Activated CD4-positive, alpha-beta T cell treated with anti-CD3 and anti-CD28 coated beads, Interleukin-2, amount 50 U/mL, for 24 hours (primary cell): Measurements from ENCODE around the gene CLDN24.
"Not testable (repeated sequence)": the region's sequence is repeated elsewhere in the genome, so short reads cannot be mapped to it uniquely, and the experiment has no call there.

ENCODE experiments used
- DNase-seq, 2 donors: peaks; one replicate each; pipeline ENCODE4 v3.0.0-alpha.2; 2020; ENCODE audit warnings: low read depth in 1 of 2, low spot score in 1 of 2

Gene CLDN24

DNA sequence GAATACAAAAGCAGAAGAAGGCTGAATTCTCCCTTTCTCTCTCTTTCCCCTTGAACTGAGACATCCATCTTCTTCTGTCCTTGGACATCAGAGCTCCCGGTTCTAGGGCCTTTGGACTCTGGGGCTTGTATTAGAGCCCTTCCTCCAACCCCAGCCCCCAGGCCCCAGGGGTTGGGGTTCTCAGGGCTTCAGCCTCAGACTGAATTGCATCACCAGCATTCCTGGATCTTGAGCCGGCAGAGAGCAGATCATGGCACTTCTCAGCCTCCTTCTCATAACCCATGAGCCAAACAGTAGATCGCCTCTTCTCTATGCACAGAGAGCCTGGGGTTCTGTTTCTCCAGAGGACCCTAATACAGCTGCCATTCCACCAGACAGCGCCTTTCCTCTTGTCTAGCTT lies 25.3 kb upstream of the CLDN24 start:
- no peak for DNase-seq

GRCh38 chr4:183347146-183347545 lies 24.9 kb upstream of the CLDN24 start:
- no peak for DNase-seq

GRCh38 chr4:183345261-183345660 lies 23.0 kb upstream of the CLDN24 start:
- no peak for DNase-seq

- DNase-seq = no peak
Measured at GRCh38 chr4:183344523-183345255, 22.5 kb upstream of the CLDN24 start.

DNA sequence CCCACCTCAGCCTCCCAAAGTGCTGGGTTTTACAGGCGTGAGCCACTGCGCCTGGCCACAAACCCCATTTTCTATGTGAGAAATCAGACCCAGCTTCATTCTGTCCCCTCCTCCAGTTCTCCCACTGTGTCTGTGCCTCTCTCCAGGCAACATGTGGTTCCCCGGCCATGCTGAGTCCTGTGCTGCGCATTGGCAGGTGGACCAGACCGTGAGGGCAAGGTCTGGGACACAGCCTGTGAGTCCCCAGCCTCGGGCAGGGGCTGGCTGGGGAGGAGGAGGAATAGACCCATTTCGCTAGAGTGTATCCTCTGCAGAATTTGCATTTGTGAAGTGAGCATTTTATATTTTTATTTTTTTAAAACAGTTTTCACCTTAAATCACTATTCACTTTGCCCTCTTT lies 21.5 kb upstream of the CLDN24 start:
- DNase-seq = no peak

GRCh38 chr4:183342541-183343533 lies 20.6 kb upstream of the CLDN24 start:
- DNase-seq = no peak

GRCh38 chr4:183337833-183338232 lies 15.6 kb upstream of the CLDN24 start:
- no peak for DNase-seq

GRCh38 chr4:183337349-183337748 lies 15.1 kb upstream of the CLDN24 start:
- DNase-seq = no peak

DNA sequence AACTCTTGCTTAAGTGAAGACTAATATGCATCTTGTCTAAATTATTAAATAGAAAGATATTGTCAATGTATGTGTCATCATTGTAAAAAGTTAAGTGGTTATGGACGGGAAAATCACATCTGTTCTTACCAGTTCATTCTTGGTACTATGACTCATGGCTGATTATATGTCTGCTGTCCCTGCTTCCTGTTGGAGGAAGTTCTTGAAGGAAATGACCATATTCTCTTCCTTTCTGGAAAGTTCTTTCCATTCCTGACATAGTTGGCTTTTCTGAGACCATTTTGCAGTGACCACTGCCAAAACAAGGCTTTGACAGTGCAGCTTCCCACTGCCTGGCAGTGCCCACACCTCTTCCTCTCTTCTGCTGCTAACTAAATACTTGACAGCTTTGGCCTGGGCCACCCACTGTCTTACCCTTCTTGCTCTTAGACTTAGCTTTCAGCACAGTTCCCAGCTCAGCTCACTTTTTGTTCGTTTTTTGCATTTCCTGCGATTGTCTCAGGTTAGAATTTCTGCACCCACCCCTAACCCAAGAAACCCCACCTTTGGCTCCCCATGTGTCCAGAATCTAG lies 13.2 kb upstream of the CLDN24 start:
- DNase-seq = no peak

DNA sequence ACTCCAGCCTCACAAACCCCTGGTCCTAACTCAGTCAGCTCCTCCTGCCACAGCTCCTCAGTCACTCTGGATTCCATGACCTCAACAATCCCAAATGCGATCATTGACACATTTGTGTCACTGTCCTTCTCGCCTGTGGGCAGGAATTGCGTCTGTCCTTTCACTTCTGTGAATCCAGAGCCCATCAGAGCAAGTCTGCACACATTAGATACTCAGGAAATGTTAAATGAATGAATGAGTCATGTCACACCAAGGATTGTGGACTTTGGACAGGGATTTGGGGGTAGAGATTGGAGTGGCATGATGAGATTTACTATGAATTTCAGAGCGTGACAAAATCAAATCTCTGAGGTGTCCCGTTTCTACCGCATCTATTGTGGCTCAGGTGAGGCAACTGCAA lies 11.8 kb upstream of the CLDN24 start:
- DNase-seq = no peak

GRCh38 chr4:183333202-183333601 lies 11.0 kb upstream of the CLDN24 start:
- DNase-seq = no peak

DNA sequence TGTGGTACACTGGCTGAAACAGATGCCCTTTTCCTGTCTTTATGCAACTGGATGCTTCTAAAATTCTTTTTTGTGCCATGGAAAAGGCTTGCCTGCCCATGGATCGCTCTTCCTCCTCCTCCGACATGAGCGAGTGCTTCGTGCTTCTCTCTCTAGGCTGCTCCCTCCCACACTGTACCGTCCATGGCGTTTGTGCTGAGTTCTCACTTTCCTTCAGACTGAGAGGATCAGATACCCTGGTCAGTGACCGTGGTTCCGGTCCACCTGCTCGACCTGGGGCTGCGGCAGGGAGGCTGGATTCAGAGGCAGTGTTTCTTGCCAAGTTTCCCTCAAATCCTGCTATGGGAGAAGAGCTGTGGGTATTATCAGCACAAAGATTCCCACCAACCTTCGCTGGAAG lies 10.2 kb upstream of the CLDN24 start:
- DNase-seq = no peak

DNA sequence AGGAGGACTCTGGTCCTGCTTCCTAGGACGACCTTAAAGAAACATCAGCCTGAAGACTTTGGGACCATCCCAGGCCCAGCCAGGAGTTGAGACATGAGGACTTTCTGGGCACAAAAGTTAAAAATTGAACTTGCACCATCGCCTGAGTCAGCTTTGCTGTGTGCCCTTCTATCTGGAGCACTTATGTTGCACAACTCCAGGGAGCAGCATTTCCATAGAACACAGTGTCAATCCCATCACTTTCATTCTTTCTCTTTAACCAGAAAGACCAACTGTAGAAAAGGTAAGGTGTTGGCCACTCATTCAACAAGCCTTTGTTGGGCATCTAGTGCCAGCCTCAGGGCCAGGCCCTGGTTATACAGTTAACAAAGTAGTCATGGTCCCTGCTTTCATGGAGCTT lies 8.6 kb upstream of the CLDN24 start:
- DNase-seq = no peak

DNA sequence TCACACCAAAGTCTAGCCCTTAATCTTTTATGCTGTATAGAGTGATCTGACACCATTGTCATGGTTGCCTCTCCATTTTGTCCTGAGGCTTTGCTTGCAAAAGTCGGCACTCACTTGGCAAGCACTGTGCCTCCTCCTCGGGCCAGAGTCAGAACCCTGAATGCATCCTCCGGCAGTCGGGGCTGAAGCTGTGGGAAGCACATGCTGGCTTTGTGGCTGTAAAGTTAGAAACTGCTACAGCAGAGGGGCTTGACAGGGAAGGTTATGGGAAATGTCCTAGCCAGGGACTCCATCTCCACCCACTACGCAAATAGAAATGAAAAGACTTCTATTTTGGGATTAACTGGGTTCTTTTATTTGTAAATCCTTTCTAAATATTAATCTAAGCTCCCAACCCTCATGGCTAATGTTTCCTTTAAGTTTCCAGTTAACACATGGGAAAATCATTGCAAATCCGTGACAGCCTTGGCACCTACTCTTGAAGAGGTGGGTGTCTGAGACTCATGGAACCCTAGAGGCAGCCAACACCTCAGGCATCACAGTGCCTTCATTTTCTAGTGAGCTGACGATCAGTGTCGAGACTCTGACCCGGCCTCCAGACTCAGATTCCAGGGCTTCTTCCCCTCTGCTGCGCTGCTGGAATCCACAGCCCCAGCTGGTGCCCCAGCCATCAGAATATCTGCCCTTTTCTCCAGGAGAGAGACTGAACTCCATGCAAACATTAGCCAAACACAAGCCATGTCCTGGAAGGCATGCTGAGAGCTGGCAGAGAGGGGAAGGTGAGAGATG lies 7.9 kb upstream of the CLDN24 start:
- no peak for DNase-seq

GRCh38 chr4:183329244-183329643 lies 7.0 kb upstream of the CLDN24 start:
- no peak for DNase-seq

GRCh38 chr4:183328832-183329231 lies 6.6 kb upstream of the CLDN24 start:
- DNase-seq = no peak

GRCh38 chr4:183327827-183328226 lies 5.6 kb upstream of the CLDN24 start:
- DNase-seq = no peak

DNA sequence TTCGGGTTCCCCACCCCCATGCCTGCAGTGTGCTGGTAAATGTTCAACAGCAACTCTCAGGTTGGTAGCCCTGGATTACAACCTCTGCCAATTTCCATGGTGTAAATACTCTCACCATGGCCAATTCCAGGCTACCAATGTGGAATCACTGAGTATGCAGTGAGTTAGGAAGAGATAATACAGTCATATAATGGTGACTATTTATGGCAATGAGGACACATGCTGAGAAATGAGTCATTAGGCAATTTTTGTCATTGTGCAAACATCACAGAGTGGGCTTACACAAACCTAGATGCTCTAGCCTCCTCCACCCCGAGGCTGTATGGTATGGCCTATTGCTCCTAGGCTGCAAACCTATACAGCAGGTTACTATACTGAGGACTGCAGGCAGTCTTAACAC lies 4.6 kb upstream of the CLDN24 start:
- no peak for DNase-seq

DNA sequence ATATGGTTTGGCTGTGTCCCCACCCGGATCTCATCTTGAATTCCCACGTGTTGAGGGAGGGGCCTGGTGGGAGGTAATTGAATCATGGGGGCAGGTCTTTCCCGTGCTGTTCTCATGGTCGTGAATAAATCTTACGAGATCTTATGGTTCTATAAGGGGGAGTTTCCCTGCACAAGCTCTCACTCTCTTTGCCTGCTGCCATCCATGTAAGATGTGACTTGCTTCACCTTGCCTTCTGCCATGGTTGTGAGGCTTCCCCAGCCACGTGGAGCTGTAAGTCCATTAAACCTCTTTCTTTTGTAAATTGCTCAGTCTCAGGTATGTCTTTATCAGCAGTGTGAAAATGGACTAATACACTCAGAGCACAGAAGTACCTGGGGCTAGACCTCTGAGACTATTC lies 4.2 kb upstream of the CLDN24 start:
- DNase-seq = not testable (repeated sequence)

DNA sequence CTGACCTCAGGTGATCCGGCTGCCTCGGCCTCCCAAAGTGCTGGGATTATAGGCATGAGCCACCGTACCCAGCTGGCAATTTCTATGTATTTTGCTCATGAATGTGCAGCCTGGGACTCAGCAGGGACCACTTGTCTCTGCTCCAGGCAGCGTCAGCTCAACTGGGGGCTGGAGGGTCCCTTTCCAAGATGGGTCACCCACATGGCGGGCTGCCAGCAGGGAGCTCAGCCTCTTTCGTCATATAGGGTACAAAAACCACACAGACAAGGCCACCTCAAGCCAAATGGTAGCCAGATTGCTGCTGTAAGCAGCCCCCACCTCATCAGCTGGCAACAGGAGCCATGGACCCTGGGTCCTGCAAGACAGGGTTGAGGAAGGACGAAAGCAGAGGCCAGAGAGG lies 2.4 kb upstream of the CLDN24 start:
- no peak for DNase-seq

DNA sequence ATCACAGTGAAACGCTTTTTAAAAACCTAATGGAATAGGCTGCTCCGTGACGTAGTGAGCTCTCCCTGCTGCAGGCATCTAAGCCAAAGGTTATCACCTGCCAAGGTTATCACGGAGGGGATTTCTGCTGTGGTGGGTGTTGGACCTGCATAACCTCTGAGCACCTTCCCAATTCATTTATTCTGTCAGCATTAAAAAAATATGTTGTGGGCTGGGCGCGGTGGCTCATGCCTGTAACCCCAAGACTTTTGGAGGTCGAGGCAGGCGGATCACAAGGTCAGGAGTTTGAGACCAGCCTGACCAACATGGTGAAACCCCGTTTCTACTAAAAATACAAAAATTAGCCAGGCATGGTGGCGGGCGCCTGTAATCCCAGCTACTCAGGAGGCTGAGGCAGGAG lies 1.8 kb upstream of the CLDN24 start:
- not testable (repeated sequence) for DNase-seq
